HepG2 (cell line): Measurements from ENCODE around the gene POSTN.

Experiments
- ZFP90 ChIP-seq: sonication (generic); formaldehyde crosslinking; IDR thresholded peaks from 2 replicates; pipeline ENCODE4 v1.8.0; 2022; ENCODE audit warnings: missing genetic modification reagents, mild to moderate bottlenecking, inconsistent platforms, borderline replicate concordance
- TF ChIP-seq, protein P1 (sequence below): sonication (generic); formaldehyde crosslinking; IDR thresholded peaks from 2 replicates; pipeline ENCODE4 v1.4.0; 2020; ENCODE audit warnings: mild to moderate bottlenecking, missing genetic modification reagents
- TF ChIP-seq, protein P2 (sequence below): IDR thresholded peaks from 2 replicates; pipeline ENCODE4 v1.6.1; 2016; ENCODE audit warnings: low read depth, control low read depth

DNA sequence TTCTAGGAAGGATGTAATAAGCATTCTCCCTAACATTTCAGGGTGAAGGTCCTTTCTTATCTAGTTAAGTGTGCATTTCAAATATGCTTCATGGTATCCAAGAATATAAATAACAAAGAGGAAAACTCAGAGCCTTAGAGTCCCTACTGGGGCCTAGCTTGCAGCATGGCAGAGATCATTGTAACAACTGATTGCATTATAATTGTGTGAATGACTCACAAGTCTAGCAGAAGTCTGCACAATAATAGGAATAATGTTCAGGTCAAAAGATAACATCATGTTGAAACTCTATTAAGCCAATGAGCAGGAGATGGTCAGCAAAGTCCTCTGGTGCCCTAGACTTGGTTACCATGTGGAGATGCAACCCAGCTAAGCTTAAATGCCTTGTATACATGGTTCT, 3.4 kb downstream of the POSTN start:
- TF ChIP-seq, protein P1, sequence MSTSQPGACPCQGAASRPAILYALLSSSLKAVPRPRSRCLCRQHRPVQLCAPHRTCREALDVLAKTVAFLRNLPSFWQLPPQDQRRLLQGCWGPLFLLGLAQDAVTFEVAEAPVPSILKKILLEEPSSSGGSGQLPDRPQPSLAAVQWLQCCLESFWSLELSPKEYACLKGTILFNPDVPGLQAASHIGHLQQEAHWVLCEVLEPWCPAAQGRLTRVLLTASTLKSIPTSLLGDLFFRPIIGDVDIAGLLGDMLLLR (CRISPR knock-in tag) = no peak
- TF ChIP-seq, protein P2, sequence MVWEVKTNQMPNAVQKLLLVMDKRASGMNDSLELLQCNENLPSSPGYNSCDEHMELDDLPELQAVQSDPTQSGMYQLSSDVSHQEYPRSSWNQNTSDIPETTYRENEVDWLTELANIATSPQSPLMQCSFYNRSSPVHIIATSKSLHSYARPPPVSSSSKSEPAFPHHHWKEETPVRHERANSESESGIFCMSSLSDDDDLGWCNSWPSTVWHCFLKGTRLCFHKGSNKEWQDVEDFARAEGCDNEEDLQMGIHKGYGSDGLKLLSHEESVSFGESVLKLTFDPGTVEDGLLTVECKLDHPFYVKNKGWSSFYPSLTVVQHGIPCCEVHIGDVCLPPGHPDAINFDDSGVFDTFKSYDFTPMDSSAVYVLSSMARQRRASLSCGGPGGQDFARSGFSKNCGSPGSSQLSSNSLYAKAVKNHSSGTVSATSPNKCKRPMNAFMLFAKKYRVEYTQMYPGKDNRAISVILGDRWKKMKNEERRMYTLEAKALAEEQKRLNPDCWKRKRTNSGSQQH (CRISPR knock-in tag) = no peak
- no peak for TF ChIP-seq ZFP90
